HUDEP-2 (cell line): Measurements from ENCODE around the gene VASP.

Source experiments
- DNase-seq, 76 experiments: peaks; one replicate each; lab custom pipeline; 2025; ENCODE audit not compliant: unreplicated experiment in 76 of 76; lab: John Stamatoyannopoulos, UW

Gene VASP

DNA sequence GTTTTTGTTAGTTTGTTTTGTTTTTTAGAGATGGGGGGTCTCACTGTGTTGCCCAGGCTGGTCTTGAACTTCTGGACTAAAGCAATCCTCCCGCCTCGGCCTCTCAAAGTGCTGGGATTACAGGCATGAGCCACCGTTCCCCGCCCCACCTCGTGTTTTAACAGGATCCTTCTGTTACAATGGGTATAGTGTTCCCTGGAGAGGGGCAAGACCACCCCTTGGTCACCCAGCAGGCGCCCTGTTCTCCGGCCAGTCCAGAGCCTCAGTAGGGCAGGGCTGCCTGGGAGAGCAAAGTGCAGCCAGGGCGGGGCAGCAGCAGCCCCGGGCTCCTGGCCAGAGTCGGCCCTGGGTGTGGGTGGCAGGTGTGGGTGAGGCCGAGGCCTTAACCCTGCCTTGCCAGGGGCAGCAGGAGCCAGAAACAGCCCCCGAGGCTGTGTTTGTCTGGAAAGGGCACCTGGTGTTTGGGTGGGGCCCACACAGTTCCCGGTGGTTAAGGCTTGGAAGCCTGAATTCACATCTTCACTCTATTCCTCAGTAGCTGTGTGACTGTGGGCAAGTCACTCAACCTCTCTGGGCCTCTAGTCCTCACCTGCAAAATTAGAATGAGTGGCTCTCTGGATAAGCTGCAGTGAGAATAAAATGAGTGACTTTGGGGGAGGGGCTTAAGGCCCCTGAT, 7.2 kb downstream of the VASP start:
- peak in 24 of 76 experiments; percentile 13 to 61 (median 31) for DNase-seq

DNA sequence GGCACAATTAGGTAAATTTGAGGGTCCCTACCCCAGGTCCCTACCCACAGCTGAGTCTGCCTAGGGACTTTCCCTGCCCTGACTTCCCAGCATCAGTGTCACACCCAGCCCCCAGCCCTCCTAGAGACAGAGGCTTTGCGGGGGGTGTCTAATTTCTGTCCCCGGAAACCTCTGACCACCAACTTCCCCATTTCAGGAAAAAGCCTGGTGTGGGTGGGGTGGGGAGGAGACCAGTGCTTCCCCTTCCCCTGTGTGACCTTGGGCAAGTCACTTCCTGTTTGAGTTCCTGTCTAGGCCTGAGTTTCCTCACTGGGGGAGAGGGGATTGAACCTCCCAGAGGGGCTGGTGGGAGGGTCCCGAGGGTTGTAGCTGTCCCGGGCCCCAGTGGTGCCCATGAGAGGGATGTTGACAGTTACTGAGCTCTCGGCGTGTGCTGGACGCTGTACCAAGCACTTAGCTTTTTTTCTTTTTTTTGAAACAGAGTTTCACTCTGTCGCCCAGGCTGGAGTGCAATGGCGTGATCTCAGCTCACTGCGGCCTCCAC, 7.9 kb downstream of the VASP start:
- DNase-seq, result peak in 18 of 76 experiments; percentile 15 to 43 (median 29)

DNA sequence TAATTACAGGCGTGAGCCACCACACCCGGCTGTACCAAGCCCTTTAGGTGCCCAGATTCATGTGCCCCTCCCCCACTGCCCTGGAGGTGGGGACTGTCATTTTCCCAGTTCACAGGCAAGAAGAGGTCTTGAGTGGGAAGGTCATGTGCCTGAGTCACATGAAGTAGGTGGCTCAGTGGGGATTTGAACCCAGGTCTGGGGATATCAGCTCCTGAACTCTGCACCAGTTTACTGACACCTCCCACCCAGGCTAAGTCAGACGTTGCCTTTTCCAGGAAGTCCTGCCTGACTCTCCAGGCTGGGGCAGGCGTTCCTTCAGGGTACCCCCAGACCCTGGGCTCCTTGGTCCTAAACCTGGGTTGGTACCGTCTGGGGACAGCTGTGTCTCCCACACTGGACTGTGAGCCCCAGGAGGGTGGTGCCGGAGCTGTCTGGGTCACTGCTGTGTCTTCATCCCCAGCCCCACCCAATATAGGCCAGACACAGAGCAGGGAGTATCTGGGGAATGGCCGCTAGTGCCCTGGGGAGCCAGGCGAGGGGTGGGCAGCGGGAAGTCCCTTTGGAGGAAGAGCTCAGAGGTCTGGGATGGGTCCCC, 8.6 kb downstream of the VASP start:
- peak in 6 of 76 experiments; percentile 16 to 33 (median 22) for DNase-seq

DNA sequence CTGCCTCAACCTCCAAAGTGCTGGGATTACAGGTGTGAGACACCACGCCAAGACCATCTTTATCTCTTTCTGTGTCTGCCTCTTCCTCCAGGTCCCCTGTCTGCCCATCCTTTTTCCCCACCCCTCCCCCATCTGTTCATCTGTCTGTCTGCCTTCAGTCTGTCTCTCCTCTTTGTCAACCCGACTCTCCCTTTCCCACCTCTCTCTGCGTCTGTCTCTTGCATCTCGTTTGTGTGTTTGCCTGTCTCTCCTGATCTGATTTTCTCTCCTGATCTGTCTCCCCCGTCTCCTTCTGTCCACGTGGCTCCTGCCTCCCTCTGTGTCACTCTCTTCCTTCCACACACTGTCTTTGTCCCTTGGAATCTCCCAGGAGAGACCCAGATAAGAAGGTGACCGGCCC, 10.0 kb downstream of the VASP start:
- DNase-seq, result no peak

DNA sequence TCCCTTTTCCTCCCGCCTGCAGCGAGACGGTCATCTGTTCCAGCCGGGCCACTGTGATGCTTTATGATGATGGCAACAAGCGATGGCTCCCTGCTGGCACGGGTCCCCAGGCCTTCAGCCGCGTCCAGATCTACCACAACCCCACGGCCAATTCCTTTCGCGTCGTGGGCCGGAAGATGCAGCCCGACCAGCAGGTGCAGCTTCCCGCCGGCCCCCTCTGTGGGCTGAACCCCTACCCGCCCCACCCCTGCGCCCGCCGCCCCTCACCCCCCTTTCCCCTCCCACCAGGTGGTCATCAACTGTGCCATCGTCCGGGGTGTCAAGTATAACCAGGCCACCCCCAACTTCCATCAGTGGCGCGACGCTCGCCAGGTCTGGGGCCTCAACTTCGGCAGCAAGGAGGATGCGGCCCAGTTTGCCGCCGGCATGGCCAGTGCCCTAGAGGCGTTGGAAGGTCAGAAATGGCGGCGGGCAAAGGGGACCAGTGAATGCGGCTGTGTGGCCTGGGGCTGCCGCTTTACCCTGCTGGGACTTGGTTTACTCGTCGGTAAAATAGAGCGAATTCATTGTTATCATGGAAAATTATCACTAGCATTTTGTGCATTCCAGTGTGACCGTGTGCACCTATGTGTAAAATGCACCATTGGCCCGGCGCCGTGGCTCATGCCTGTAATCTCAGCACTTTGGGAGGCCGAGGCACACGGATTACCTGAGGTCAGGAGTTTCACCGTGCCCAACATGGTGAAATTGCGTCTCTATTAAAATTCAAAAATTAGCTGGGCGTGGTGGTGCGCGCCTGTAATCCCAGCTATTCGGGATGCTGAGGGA, 10.6 kb downstream of the VASP start:
- DNase-seq, result no peak

DNA sequence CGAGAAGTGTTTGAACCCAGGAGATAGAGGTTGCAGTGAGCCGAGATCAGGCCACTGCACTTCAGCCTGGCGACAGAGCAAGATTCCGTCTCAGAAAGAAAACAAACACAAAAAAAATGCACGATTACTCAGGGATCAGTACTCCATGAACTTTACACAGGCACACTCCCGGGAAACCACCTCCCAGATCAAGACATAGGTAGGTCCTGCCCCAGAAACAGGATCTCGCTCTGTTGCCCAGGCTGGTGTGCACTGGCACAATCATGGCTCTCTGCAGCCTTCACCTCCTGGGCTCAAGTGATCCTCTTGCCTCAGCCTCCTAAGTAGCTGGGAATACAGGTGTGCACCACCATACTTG, 11.2 kb downstream of the VASP start:
- no peak for DNase-seq

DNA sequence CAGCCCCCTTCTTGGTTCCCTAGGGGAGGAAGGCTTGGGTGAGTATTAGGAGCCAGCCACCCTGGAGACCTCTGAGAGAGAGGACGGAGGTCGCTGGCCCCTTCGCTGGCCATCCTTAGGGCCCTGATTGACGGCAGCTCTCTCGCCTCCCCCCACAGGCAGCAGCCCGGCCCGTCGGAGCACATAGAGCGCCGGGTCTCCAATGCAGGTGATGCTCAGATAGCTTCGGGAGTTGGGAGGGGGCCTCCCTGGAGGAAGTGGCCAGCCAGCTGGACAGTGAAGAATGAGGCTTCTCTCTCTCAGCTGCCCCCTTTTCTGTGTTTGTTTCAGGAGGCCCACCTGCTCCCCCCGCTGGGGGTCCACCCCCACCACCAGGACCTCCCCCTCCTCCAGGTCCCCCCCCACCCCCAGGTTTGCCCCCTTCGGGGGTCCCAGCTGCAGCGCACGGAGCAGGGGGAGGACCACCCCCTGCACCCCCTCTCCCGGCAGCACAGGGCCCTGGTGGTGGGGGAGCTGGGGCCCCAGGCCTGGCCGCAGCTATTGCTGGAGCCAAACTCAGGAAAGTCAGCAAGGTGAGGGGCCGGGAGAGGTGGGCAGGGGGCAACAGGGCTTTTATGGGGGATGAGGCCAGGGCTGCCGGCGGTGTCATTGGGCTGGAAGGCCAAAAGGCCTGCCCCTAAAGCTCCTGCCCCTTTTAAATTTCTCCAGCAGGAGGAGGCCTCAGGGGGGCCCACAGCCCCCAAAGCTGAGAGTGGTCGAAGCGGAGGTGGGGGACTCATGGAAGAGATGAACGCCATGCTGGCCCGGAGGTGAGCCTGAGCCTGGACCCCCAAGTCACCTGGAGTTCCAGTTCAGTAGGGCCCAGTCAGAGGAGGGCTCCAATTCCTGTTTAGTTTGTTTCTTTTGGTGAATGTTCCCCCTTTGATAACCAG, 15.0 kb downstream of the VASP start:
- no peak for DNase-seq

DNA sequence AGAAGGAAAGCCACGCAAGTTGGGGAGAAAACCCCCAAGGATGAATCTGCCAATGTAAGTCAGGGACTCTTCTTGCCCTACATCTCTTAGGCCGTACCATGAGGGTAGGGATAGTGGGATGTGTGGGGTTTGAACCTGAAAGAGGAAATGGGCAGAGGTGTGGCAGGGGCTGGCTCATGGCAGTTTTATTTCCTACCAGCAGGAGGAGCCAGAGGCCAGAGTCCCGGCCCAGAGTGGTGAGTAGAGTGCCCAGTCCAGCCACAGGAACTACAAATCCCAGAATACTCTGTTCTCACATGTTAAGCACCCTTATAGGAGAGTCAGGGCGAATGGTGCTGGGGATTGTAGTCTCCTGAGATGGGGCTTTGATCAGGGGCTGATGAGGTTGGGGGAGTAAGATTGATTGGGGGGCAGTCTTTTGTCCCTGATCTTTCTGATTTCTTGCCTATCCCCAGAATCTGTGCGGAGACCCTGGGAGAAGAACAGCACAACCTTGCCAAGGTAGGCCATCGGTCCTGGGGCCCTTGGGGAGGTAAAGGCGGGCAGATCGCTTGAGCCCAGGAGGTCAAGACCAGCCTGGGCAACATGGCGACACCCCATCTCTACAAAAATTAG, 16.5 kb downstream of the VASP start:
- DNase-seq, result peak in 71 of 76 experiments; percentile 35 to 92 (median 78)

DNA sequence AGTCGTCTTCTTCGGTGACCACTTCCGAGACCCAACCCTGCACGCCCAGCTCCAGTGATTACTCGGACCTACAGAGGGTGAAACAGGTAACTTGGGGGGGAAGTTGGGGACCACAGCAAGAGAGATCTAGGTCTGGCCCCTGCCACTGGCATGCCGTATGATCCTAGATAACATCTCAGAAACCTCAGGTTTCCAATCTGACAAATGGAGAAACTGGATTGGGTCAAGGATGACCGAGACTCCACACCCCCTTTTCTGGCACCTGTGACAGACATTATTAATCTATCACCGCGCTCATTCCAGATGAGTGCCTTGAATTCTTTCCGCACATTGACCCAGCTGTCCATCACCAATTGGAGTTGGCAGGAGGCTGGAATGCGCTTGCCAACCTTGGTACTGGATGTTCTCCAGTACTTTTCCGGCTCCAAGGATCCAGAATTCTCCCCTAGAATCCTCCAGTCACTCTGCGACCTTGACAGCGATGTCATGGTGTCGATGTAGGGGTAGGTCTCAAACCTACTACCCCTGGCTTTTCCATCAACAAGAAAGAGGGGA, 17.4 kb downstream of the VASP start:
- no peak for DNase-seq

DNA sequence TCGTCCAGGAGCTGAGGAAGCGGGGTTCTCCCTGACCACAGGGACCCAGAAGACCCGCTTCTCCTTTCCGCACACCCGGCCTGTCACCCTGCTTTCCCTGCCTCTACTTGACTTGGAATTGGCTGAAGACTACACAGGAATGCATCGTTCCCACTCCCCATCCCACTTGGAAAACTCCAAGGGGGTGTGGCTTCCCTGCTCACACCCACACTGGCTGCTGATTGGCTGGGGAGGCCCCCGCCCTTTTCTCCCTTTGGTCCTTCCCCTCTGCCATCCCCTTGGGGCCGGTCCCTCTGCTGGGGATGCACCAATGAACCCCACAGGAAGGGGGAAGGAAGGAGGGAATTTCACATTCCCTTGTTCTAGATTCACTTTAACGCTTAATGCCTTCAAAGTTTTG, 18.9 kb downstream of the VASP start:
- peak in 27 of 76 experiments; percentile 9 to 46 (median 26) for DNase-seq

DNA sequence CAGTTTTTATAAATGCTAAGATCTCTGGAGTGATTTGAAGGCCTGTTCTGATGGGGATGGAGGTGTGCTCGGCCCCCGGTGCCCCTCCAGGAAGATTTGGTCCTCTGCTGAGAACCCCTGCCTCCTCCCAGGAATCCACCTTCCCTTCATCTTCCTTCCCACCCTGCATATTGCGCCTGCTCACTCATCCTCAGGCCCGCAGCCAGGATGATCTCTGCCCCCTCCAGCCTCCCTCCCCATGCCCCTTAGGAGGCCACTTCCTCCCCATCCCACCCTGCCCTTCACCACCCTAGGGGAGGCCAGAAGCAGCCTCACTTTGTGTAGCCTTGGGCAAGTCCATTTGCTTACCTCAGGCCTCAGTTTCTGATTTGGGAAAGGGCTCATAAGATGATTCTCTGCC, 19.7 kb downstream of the VASP start:
- no peak for DNase-seq

DNA sequence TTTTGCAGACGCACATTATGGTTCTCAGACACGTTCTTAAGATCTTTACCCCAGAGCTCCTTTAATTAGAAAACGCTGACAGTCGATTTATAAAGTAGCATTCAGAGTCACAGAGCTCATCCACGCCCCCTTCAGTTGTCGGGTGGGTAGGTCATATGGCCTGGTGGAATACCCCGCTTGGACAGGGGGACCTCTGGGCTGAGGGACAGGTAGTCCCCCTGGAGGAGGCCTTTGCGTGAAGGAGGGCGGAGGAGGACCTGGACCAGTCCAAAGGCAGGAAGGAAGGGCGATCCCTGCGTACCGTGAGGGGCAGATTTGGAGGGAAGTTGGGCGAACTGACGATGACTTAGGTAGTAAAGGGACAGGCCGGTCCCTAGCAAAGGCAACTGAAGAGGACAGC, 20.5 kb downstream of the VASP start:
- DNase-seq, result no peak

DNA sequence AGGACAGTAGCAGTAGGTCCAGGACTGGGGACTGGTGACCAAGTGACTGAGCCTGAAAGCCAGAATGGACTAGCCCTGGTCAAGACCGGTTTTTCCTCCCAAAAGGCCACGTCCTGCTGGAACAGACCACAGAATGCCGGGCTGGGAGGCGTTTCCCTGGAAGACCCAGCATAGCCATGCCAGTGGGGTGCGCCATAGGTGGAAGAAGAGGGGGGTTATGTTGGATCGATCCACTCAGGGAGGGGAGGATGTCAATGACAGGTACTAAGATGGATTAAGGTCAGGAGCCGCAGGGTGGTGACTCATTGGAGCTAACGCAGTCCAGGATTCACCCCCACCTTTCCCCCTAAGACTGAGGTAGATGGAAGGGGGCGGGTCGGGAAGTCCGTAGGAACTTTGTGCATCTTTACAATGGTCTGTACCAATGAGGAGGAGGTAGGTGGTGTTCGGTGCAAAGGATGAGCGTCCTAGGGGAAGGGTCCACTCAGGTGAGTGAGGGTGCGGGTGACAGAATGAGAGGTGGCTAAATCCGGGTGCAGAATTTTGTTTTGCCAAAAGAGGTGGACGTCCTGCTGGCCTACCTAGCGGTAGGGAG, 21.0 kb downstream of the VASP start:
- DNase-seq, result no peak

DNA sequence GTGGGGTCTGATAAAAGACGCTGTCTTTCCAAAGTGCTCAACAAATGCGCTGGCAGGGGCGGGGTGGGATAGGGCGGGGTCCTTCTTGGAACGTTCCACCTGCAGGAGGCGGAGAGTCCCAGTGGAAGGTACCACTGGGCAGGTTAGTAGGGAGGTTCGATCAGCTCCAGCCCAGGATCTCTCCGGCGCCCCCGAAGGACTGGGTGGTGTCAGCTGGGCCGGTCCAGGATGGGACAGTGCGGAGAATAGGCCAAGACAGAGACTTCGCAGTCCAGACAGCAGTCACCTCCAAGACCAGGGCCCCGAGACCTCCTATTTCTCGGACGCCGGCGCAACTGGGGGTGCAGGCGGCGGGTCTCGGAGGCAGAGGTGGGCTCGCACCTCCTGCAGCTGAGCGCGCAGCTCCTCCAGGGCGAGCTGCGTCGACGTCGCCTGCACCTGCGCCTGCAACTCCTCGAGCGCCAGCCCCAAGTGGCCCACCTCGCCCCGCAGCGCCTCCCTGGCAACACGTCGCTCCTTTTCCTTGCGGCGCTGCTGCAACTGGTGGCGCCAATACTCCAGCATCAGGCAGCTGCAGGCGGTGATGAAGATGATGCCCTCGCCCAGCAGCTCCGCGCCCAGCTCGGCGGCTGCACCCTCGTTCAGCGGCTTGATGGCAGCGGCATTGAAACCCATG, 21.6 kb downstream of the VASP start:
- DNase-seq, result peak in 1 of 76 experiments; percentile 23

DNA sequence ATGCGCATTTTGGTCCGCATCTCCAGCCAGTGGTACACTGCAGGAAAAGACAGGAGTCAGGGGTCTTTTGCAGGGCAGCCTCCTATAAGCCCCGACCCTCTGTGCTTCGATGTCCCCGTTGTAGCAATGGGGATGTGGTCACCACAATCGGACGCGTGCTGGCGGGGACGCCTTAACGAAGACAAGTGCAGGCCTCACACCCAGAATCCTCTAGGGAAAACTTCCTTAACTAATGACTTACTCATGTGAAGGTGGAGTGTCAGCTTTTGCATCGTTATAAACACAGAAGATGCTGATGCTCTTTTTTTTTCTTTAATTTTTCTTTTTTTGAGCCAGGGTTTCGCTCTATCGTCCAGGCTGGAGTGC, 22.1 kb downstream of the VASP start:
- no peak for DNase-seq

DNA sequence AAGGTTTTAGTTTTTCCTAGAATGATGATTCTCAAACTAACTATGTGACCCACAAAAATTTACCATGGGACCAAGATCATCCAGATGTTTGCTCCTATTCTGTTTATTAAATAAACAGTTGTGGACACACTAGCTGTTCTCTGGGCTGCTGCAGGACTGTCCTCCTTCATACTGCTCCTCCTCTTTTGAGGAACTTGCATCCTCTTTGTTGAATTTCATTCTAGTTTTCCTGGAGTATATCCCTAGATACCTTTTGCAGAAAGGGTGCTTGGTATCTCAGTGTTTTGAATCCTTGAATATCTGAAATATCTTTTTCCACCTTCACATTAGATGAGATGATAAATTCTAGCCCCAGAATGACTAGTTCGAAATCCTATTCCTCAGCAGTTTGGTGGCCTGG, 24.1 kb downstream of the VASP start:
- DNase-seq, result no peak

DNA sequence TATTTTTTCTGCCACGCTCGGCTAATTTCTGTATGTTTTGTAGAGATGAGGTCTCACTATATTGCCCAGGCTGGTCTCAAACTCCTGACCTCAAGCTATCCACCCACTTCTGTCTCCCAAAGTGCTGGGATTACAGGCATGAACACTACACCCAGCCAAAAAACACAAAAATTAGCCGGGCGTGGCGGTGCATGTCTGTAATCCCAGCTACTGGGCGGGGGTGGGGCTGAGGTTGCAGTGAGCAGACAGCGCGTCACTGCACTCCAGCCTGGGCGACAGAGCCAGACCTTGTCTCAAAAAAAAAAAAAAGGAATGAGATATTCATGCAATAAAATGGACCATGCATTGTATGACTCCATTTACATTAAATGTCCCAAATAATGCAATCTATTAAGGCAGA, 32.2 kb downstream of the VASP start:
- no peak for DNase-seq

DNA sequence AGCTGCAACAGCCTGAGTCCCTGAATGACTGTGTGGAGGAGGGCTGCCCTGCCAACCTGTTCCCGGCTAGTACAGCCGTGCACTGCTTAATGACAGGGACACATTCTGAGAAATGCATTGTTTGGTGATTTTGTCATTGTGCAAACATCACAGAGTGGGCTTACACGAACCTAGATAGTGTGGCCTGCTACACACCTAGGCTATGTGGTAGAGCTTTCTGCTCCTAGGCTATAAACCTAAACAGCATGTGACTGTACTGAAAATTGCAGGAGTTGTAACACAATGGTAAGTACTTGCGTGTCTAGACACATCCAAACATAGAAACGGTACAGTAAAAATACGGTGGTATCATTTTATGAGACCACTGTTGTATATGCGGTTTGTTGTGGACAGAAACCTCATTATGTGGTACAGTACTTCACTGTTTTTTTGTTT, 35.0 kb downstream of the VASP start:
- DNase-seq, result no peak
